Sigmoid colon (tissue), 4 donors: ENCODE measurements around the gene DPYSL5.

Source experiments
- CTCF ChIP-seq, 4 experiments: fragments of 450-650 bp in 3 of 4; fragments of 200-600 bp in 1 of 4; IDR thresholded peaks; one replicate each; pipeline ENCODE4 v1.5.1; 2016 to 2019; ENCODE audit warnings: antibody characterized with exemption in 4 of 4, mild to moderate bottlenecking in 3 of 4, moderate library complexity in 2 of 4
- POLR2AphosphoS5 ChIP-seq, 4 donors: sonication (generic); formaldehyde crosslinking; IDR thresholded peaks; one replicate each; pipeline ENCODE4 v1.6.1; 2017; ENCODE audit warnings: antibody characterized with exemption in 4 of 4

DNA sequence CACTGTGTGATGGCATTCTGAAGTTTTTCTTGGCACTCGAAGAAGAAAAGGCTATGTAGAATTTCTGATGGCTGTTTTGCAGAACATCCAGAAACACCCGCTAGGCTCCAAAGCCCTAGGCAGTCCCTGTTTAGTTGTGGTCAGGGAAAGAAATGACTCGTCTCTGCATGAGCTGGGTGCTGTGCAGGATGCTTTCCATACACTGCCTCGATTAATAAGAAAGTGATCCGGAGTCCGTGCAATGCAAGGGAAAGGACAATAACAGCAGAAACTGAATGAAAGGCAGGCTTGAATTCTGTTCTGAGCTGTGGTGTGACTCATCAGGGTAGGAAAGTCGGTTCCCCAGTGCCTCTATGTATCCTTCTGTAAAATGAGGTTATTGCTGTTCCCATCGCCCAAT is 141.2 kb downstream of the DPYSL5 start:
- no peak for TF ChIP-seq CTCF (IDR thresholded peaks at IDR 0.05)
- TF ChIP-seq POLR2AphosphoS5 (IDR thresholded peaks at IDR 0.05) = no peak
